GM23338 (cell line): ENCODE measurements around the gene MRM2. TPM values are rescaled to one million over a fixed set of nuclear protein-coding genes. Genes with fewer than 3 reads are reported as not detected.

Experiments
- ATAC-seq: fragments of 200-7000 bp; cut with Tn5 transposase; 3 replicates; pipeline ENCODE4 v1.9.1; 2020
- DNase-seq: peaks from one replicate; pipeline ENCODE4 v3.0.0-alpha.2; 2015; ENCODE audit warnings: low spot score
- H2AFZ ChIP-seq: fragments of 200-600 bp; sonication (generic); 2 replicates; pipeline ENCODE4 v1.8.0; 2016; ENCODE audit warnings: antibody characterized with exemption, mild to moderate bottlenecking, moderate library complexity
- H3F3A ChIP-seq: fragments of 200-600 bp; sonication (generic); replicated peaks from 2 replicates; pipeline ENCODE4 v1.8.0; 2017; ENCODE audit warnings: antibody characterized with exemption, mixed run types, low read depth
- H3K27ac ChIP-seq: fragments of 200-600 bp; sonication (generic); 2 replicates; pipeline ENCODE4 v1.6.1; 2016; ENCODE audit warnings: low read depth
- H3K27me3 ChIP-seq: fragments of 200-600 bp; sonication (generic); 2 replicates; pipeline ENCODE4 v1.8.0; 2016; ENCODE audit warnings: mild to moderate bottlenecking, mixed run types, moderate library complexity; ENCODE audit not compliant: insufficient read depth
- H3K36me3 ChIP-seq: fragments of 200-600 bp; sonication (generic); 2 replicates; pipeline ENCODE4 v1.8.0; 2016; ENCODE audit warnings: mild to moderate bottlenecking; ENCODE audit not compliant: insufficient read depth
- H3K4me1 ChIP-seq: fragments of 200-600 bp; sonication (generic); 2 replicates; pipeline ENCODE4 v1.8.0; 2016; ENCODE audit warnings: mild to moderate bottlenecking, moderate library complexity; ENCODE audit not compliant: insufficient read depth
- H3K4me2 ChIP-seq: fragments of 200-600 bp; sonication (generic); 2 replicates; pipeline ENCODE4 v1.7.1; 2017; ENCODE audit warnings: mixed run types
- H3K4me3 ChIP-seq: fragments of 200-600 bp; sonication (generic); 2 replicates; pipeline ENCODE4 v1.6.1; 2016; ENCODE audit warnings: mixed run types
- H3K79me2 ChIP-seq: fragments of 200-600 bp; sonication (generic); replicated peaks from 2 replicates; pipeline ENCODE4 v1.8.0; 2017; ENCODE audit warnings: mild to moderate bottlenecking; ENCODE audit not compliant: insufficient read depth
- H3K9me2 ChIP-seq: fragments of 200-600 bp; sonication (generic); 2 replicates; pipeline ENCODE4 v1.8.0; 2017; ENCODE audit not compliant: insufficient read depth
- H4K20me1 ChIP-seq: fragments of 200-600 bp; sonication (generic); replicated peaks from 2 replicates; pipeline ENCODE4 v1.8.0; 2017; ENCODE audit warnings: mild to moderate bottlenecking; ENCODE audit not compliant: insufficient read depth
- H3K27ac Mint-ChIP-seq: 2 replicates; pipeline ENCODE4 v1.8.0; 2020; ENCODE audit warnings: inconsistent platforms, mild to moderate bottlenecking, moderate library complexity, mixed read lengths
- H3K27me3 Mint-ChIP-seq: 3 replicates; pipeline ENCODE4 v1.8.0; 2022; ENCODE audit warnings: low read depth, mild to moderate bottlenecking, moderate library complexity, mixed read lengths, inconsistent platforms; ENCODE audit not compliant: insufficient read depth, poor library complexity
- H3K36me3 Mint-ChIP-seq: 3 replicates; pipeline ENCODE4 v1.8.0; 2021; ENCODE audit warnings: low read depth, mild to moderate bottlenecking, inconsistent platforms, moderate library complexity, mixed read lengths
- H3K4me1 Mint-ChIP-seq: 3 replicates; pipeline ENCODE4 v1.8.0; 2020; ENCODE audit warnings: mild to moderate bottlenecking, inconsistent platforms, mixed read lengths
- H3K4me3 Mint-ChIP-seq: 3 replicates; pipeline ENCODE4 v1.8.0; 2021; ENCODE audit warnings: moderate library complexity, mild to moderate bottlenecking, inconsistent platforms, mixed read lengths
- H3K9me3 Mint-ChIP-seq: 3 replicates; pipeline ENCODE4 v1.8.0; 2020; ENCODE audit warnings: moderate library complexity, mild to moderate bottlenecking, inconsistent platforms, mixed read lengths
- CREB1 ChIP-seq: fragments of 250-450 bp; sonication (Bioruptor Pico); IDR thresholded peaks from 2 replicates; pipeline ENCODE4 v1.5.0; 2020; ENCODE audit warnings: low read depth, mild to moderate bottlenecking, moderate library complexity
- EZH2 ChIP-seq: fragments of 200-600 bp; sonication (generic); IDR thresholded peaks from one replicate; pipeline ENCODE4 v1.8.0; 2017; ENCODE audit warnings: antibody characterized with exemption, mild to moderate bottlenecking, low read depth; ENCODE audit not compliant: unreplicated experiment
- EZH2phosphoT487 ChIP-seq: fragments of 200-600 bp; sonication (generic); IDR thresholded peaks from one replicate; pipeline ENCODE4 v1.8.1; 2018; ENCODE audit warnings: antibody characterized with exemption; ENCODE audit not compliant: unreplicated experiment
- JUNB ChIP-seq: IDR thresholded peaks from one replicate; pipeline ENCODE4 v1.6.1; 2016; ENCODE audit warnings: antibody characterized with exemption; ENCODE audit not compliant: unreplicated experiment
- NANOG ChIP-seq: IDR thresholded peaks from 2 replicates; pipeline ENCODE4 v1.6.1; 2016; ENCODE audit warnings: antibody characterized with exemption, borderline replicate concordance
- POLR2AphosphoS5 ChIP-seq: IDR thresholded peaks from 2 replicates; pipeline ENCODE4 v1.6.1; 2016; ENCODE audit warnings: antibody characterized with exemption, low read depth
- STAT1 ChIP-seq: IDR thresholded peaks from one replicate; pipeline ENCODE4 v1.6.1; 2016; ENCODE audit warnings: antibody characterized with exemption; ENCODE audit not compliant: unreplicated experiment
- ZNF114 ChIP-seq: fragments of 250-450 bp; sonication (Bioruptor Pico); IDR thresholded peaks from 2 replicates; pipeline ENCODE4 v1.5.0; 2020; ENCODE audit warnings: mild to moderate bottlenecking, moderate library complexity
- ZNF331 ChIP-seq: fragments of 250-450 bp; sonication (Bioruptor Pico); IDR thresholded peaks from 2 replicates; pipeline ENCODE4 v1.5.0; 2020; ENCODE audit warnings: low read depth, mild to moderate bottlenecking, moderate library complexity
- polyA plus RNA-seq: library from polyadenylated mRNA; unstranded; fragments of >200 nt; fragmentation: Nextera tagmentation; extraction: Ambion mirVana; gene quantifications from 2 replicates; pipeline ENCODE4 v1.2.1, GENCODE V29; 2016
- total RNA-seq: library from RNA; depleted of rRNA; stranded (reverse); fragments of >200 nt; shearing (Covaris generic); gene quantifications from 2 replicates; pipeline ENCODE4 v1.2.3, GENCODE V29; 2014
- TF ChIP-seq, protein P1 (sequence below), 2 experiments: fragments of 200-600 bp in 1 of 2; sonication (generic) in 1 of 2; conservative IDR thresholded peaks; 2 replicates each; pipeline versions ENCODE4 v1.5.1 to v1.6.1; 2016 to 2017; ENCODE audit warnings: antibody characterized with exemption in 2 of 2, low read depth in 2 of 2, mild to moderate bottlenecking in 2 of 2, moderate library complexity in 1 of 2
- TF ChIP-seq, protein P2 (sequence below): IDR thresholded peaks from one replicate; pipeline ENCODE4 v1.6.1; 2018; ENCODE audit warnings: antibody characterized with exemption; ENCODE audit not compliant: unreplicated experiment
- TF ChIP-seq, protein P3 (sequence below): fragments of 250-450 bp; sonication (Bioruptor Pico); IDR thresholded peaks from 2 replicates; pipeline ENCODE4 v1.5.0; 2020; ENCODE audit warnings: mild to moderate bottlenecking, moderate library complexity
- TF ChIP-seq, protein P4 (sequence below): IDR thresholded peaks from 2 replicates; pipeline ENCODE4 v1.6.1; 2016; ENCODE audit warnings: antibody characterized with exemption

Gene MRM2
- total and polyA plus RNA-seq, 2 experiments from 2014 or later, result 30.0 to 37.8 TPM

DNA sequence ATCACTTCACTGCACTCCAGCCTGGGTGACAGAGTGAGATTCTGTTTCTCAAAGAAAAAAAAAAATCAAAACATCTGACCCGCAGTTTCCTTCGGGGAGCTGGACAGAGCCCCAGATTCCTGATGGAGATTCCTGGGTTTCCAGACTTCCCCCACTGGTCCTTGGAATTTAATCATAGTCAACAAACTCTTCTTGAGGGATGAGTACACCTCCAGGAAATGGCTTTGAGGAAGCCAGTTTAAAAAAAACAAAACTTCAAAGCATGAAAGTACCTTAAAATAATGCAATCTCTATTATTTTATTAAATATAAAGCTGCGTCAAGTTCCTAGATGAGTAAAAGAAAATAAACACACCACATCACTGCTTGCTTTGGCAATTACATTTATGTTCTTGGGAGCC lies 8.1 kb downstream of the MRM2 start:
- Mint-ChIP-seq H3K27ac (no peak overlapping the region), H3K9me3 (no peaks in the 10 kb centered on the region), H3K4me3 (peak overlapping the region; percentile 91), H3K36me3 (peaks cover 57% of the 10 kb centered on the region), H3K27me3 (peaks cover 10% of the 10 kb centered on the region), H3K4me1 (peaks cover 12% of the 10 kb centered on the region)
- Histone ChIP-seq H3K79me2 (peaks cover 46% of the 10 kb centered on the region), H3K4me3 (peak overlapping the region; percentile 93), H3K36me3 (peaks cover 40% of the 10 kb centered on the region), H4K20me1 (peaks cover 12% of the 10 kb centered on the region), H3K27me3 (no peaks in the 10 kb centered on the region), H2AFZ (no peak overlapping the region), H3K4me1 (peaks cover 19% of the 10 kb centered on the region), H3K4me2 (peak overlapping the region; percentile 96; the same call in 1 of the 2 replicates), H3F3A (peaks cover 17% of the 10 kb centered on the region; the same call in 1 of the 2 replicates), H3K27ac (peak overlapping the region; percentile 85; the same call in 1 of the 2 replicates), H3K9me2 (no peaks in the 10 kb centered on the region)
- DNase-seq, result no peak
- TF ChIP-seq, protein P1, sequence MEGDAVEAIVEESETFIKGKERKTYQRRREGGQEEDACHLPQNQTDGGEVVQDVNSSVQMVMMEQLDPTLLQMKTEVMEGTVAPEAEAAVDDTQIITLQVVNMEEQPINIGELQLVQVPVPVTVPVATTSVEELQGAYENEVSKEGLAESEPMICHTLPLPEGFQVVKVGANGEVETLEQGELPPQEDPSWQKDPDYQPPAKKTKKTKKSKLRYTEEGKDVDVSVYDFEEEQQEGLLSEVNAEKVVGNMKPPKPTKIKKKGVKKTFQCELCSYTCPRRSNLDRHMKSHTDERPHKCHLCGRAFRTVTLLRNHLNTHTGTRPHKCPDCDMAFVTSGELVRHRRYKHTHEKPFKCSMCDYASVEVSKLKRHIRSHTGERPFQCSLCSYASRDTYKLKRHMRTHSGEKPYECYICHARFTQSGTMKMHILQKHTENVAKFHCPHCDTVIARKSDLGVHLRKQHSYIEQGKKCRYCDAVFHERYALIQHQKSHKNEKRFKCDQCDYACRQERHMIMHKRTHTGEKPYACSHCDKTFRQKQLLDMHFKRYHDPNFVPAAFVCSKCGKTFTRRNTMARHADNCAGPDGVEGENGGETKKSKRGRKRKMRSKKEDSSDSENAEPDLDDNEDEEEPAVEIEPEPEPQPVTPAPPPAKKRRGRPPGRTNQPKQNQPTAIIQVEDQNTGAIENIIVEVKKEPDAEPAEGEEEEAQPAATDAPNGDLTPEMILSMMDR (conservative IDR thresholded peaks at IDR 0.05; ENCODE audit: low read depth in 2 of 2), result no peak
- TF ChIP-seq POLR2AphosphoS5, result no peak
- TF ChIP-seq, protein P2, sequence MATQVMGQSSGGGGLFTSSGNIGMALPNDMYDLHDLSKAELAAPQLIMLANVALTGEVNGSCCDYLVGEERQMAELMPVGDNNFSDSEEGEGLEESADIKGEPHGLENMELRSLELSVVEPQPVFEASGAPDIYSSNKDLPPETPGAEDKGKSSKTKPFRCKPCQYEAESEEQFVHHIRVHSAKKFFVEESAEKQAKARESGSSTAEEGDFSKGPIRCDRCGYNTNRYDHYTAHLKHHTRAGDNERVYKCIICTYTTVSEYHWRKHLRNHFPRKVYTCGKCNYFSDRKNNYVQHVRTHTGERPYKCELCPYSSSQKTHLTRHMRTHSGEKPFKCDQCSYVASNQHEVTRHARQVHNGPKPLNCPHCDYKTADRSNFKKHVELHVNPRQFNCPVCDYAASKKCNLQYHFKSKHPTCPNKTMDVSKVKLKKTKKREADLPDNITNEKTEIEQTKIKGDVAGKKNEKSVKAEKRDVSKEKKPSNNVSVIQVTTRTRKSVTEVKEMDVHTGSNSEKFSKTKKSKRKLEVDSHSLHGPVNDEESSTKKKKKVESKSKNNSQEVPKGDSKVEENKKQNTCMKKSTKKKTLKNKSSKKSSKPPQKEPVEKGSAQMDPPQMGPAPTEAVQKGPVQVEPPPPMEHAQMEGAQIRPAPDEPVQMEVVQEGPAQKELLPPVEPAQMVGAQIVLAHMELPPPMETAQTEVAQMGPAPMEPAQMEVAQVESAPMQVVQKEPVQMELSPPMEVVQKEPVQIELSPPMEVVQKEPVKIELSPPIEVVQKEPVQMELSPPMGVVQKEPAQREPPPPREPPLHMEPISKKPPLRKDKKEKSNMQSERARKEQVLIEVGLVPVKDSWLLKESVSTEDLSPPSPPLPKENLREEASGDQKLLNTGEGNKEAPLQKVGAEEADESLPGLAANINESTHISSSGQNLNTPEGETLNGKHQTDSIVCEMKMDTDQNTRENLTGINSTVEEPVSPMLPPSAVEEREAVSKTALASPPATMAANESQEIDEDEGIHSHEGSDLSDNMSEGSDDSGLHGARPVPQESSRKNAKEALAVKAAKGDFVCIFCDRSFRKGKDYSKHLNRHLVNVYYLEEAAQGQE, result no peak
- no peak for TF ChIP-seq ZNF331 (CRISPR knock-in tag)
- TF ChIP-seq CREB1 (CRISPR knock-in tag), result no peak
- no peak for TF ChIP-seq JUNB
- TF ChIP-seq, protein P3, sequence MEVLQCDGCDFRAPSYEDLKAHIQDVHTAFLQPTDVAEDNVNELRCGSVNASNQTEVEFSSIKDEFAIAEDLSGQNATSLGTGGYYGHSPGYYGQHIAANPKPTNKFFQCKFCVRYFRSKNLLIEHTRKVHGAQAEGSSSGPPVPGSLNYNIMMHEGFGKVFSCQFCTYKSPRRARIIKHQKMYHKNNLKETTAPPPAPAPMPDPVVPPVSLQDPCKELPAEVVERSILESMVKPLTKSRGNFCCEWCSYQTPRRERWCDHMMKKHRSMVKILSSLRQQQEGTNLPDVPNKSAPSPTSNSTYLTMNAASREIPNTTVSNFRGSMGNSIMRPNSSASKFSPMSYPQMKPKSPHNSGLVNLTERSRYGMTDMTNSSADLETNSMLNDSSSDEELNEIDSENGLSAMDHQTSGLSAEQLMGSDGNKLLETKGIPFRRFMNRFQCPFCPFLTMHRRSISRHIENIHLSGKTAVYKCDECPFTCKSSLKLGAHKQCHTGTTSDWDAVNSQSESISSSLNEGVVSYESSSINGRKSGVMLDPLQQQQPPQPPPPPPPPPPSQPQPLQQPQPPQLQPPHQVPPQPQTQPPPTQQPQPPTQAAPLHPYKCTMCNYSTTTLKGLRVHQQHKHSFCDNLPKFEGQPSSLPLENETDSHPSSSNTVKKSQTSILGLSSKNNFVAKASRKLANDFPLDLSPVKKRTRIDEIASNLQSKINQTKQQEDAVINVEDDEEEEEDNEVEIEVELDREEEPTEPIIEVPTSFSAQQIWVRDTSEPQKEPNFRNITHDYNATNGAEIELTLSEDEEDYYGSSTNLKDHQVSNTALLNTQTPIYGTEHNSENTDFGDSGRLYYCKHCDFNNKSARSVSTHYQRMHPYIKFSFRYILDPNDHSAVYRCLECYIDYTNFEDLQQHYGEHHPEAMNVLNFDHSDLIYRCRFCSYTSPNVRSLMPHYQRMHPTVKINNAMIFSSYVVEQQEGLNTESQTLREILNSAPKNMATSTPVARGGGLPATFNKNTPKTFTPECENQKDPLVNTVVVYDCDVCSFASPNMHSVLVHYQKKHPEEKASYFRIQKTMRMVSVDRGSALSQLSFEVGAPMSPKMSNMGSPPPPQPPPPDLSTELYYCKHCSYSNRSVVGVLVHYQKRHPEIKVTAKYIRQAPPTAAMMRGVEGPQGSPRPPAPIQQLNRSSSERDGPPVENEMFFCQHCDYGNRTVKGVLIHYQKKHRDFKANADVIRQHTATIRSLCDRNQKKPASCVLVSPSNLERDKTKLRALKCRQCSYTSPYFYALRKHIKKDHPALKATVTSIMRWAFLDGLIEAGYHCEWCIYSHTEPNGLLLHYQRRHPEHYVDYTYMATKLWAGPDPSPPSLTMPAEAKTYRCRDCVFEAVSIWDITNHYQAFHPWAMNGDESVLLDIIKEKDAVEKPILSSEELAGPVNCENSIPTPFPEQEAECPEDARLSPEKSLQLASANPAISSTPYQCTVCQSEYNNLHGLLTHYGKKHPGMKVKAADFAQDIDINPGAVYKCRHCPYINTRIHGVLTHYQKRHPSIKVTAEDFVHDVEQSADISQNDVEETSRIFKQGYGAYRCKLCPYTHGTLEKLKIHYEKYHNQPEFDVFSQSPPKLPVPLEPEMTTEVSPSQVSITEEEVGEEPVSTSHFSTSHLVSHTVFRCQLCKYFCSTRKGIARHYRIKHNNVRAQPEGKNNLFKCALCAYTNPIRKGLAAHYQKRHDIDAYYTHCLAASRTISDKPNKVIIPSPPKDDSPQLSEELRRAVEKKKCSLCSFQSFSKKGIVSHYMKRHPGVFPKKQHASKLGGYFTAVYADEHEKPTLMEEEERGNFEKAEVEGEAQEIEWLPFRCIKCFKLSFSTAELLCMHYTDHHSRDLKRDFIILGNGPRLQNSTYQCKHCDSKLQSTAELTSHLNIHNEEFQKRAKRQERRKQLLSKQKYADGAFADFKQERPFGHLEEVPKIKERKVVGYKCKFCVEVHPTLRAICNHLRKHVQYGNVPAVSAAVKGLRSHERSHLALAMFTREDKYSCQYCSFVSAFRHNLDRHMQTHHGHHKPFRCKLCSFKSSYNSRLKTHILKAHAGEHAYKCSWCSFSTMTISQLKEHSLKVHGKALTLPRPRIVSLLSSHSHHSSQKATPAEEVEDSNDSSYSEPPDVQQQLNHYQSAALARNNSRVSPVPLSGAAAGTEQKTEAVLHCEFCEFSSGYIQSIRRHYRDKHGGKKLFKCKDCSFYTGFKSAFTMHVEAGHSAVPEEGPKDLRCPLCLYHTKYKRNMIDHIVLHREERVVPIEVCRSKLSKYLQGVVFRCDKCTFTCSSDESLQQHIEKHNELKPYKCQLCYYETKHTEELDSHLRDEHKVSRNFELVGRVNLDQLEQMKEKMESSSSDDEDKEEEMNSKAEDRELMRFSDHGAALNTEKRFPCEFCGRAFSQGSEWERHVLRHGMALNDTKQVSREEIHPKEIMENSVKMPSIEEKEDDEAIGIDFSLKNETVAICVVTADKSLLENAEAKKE (CRISPR knock-in tag), result no peak
- TF ChIP-seq EZH2, result no peak
- no peak for TF ChIP-seq EZH2phosphoT487
- TF ChIP-seq ZNF114 (CRISPR knock-in tag), result no peak
- TF ChIP-seq, protein P4, sequence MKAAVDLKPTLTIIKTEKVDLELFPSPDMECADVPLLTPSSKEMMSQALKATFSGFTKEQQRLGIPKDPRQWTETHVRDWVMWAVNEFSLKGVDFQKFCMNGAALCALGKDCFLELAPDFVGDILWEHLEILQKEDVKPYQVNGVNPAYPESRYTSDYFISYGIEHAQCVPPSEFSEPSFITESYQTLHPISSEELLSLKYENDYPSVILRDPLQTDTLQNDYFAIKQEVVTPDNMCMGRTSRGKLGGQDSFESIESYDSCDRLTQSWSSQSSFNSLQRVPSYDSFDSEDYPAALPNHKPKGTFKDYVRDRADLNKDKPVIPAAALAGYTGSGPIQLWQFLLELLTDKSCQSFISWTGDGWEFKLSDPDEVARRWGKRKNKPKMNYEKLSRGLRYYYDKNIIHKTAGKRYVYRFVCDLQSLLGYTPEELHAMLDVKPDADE, result no peak
- no peak for TF ChIP-seq NANOG
- TF ChIP-seq STAT1, result no peak
- no peak for ATAC-seq
